ENCODE measurements around the gene TACC3.

The TACC3 gene

DNA sequence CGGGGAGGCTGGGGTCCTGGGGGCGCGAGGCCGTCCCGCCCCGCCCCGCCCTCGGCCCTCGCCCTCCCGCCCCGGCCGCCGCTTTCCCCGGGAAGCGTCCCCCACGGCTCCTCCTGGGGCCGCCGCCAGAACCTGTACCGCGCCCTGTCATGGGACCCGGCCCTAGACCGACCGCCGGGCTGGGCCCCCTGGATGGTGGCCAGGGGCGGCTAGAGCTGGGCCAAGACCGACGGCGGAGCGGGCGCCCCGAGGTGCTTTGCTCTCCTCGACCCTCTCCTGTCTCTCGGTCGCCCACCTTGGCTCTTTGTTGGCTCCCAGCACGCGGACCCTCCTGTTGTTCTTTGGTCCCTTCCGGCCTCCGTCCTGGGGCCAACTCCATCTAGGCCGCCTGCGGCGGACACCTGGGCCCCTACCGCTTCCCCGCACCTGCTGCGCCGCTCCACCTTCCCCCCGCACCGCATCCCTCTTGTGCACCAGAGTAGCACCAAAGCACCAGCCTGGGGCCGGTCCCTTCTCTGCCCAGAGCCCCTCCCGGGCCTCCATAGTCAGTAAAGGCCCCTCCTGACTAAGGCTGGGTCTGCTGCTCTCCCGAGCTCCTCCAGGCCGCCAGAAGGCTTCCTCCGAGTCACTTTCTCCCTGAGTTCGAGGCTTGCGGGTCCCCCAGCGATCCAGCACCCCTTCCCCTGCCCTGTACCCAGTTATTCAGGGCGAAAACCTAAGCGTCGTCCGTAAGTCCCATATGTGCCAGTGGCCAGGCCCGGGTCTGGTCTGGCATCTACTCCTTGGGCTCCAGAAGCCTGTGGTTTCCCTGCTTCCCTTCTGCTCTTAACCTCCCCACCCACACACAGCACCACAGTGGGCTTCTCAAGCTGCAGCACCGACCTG is 587 bp downstream of the TACC3 start:
- DNase-seq (ENCODE audit: extremely low spot score, insufficient read length, low read depth) = no peak
- FAIRE-seq = no peak

DNA sequence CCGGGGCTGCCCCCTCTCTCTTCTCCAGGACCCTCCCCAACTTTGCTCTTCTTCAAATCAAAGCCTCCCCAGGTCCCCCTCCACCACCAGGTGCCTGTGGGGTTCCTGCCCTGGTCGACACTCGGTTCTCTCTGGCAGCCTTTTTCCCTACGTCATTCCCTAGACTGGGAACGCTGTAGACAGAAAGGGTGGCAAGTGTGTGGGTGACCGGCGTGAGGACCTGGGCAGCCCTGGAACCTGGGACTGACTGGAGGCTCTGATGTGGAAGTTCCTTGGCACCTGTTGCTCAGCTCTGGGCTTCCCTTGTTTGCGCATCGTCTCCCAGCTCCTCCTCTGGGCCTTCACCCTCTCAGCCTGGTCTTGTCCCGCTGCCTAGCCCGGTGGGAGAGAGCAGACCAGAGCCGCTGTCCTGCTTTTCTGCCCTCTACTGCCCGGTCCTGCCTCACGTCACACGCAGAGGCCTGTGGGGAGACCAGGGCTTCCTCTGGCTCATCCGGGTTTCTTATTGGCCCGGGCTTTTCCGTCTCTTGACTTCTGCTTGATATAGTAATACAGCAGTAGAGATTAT is 1.3 kb downstream of the TACC3 start:
- DNase-seq (ENCODE audit: extremely low spot score, insufficient read length, low read depth) (no peak), FAIRE-seq (no peak)

DNA sequence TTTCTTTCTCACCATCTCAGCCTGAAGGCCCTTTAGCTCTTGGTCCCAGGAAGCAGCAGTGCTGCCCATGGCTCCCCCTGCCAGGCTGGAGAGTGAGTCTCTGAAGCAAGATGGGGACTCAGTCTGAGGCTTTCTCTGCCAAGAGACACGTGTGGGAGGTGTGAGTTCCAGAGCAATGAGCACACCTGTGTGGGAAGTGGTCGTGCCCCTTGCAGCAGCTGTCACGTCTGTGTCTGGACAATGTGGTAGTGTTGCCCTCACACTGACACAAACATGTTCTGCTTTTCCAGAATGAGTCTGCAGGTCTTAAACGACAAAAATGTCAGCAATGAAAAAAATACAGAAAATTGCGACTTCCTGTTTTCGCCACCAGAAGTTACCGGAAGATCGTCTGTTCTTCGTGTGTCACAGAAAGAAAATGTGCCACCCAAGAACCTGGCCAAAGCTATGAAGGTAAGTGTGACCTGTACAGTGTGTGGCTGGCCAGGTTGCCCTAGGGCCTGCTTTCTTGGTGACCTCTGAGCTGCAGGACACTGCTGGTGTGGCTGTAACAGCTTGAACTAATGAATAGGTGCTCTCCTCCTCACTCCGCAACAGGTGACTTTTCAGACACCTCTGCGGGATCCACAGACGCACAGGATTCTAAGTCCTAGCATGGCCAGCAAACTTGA is 1.9 kb downstream of the TACC3 start:
- FAIRE-seq = peak; percentile 86

DNA sequence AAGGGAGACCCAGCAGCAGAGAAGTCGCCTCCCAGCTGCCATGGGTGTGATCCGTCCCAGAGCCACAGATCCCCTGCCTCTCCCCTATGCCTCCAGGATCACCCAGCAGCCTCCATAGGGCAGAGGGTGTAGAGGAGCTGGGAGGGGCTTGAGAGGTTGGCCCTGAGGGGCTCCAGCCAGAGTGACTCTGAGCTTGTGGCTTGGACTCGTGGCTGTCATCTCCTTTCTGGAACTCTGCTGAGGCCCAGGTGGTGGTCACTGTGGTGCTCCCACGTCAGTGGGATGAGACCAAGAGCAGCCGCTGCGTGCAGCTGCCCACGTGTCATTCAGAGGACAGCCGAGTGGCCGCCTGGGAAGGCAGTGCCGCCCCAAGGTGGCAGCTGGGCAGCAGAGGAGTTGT is 4.2 kb downstream of the TACC3 start:
- DNase-seq (ENCODE audit: extremely low spot score, insufficient read length, low read depth) (no peak), FAIRE-seq (no peak)

More for the DNA sequence above, 1.9 kb downstream of the TACC3 start:
- DNase-seq (ENCODE audit: extremely low spot score, insufficient read length, low read depth) = no peak

DNA sequence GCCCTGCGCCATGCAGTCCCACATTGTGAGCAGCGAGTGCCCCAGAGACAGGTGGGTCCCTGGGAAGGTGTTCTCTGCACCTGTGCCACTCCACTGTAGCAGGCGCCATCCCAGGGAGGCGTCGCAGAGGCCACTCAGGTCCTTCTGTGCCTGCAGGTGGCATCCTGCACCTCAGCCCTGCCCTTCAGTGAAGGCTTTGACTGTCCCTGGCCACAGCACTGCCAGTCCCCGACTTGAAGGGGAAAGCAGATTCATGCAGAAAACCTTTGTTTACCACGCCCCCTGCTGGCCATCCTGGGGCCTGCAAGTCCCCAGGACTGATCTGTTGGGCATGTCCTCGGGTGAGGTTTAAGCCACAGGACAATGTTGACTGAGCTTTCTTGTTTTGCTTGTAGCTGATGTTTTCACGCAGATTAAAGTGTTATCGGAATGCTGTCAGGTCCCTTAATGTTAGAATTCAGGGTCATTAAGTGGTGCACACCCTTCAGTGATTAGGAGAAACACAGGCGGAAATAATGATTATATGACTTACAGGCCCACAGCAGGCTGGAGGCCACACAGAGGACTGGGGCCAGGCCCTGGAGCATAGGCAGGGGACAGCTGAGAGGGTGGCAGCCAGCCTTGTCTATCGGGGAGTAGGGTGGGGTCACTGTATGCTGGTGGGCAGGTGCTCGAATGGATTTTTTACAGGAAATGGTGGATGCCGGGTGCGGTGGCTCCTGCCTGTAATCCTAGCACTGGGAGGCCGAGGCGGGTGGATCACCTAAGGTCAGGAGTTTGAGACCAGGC is 5.0 kb downstream of the TACC3 start:
- no peak for DNase-seq (ENCODE audit: extremely low spot score, insufficient read length, low read depth)
- peak; percentile 94 for FAIRE-seq

DNA sequence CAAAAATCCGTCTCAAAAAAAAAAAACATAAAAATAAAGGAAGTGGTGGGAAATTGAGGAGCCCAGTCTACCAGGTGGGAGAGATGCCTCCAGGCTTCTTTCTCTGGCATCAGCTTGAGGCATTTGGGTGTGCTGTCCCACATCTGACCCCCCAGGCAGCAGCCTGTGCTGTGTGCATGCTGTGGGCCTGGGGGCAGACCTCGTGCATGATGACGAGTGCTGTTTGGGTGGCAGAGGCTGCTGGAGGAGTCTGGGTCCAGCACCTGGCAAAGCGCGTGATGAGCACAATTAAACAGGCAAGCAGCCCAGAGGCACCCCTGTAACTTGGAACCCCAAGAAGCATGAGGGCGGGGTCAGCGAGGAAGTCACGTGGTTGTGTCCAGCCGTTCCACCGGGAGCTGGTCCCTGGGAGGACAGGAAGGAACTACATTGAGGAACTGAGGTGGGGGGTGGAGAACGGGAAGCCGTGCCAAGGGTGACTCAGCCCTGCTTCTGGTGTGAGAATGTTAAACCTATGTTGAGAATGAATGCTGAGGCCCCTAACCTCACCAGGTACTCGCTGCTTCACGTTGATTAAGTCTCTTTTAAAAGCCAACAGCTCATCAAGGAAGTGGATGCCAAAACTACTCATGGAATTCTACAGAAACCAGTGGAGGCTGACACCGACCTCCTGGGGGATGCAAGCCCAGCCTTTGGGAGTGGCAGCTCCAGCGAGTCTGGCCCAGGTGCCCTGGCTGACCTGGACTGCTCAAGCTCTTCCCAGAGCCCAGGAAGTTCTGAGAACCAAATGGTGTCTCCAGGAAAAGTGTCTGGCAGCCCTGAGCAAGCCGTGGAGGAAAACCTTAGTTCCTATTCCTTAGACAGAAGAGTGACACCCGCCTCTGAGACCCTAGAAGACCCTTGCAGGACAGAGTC is 6.1 kb downstream of the TACC3 start:
- no peak for DNase-seq (ENCODE audit: extremely low spot score, insufficient read length, low read depth)
- no peak for FAIRE-seq

DNA sequence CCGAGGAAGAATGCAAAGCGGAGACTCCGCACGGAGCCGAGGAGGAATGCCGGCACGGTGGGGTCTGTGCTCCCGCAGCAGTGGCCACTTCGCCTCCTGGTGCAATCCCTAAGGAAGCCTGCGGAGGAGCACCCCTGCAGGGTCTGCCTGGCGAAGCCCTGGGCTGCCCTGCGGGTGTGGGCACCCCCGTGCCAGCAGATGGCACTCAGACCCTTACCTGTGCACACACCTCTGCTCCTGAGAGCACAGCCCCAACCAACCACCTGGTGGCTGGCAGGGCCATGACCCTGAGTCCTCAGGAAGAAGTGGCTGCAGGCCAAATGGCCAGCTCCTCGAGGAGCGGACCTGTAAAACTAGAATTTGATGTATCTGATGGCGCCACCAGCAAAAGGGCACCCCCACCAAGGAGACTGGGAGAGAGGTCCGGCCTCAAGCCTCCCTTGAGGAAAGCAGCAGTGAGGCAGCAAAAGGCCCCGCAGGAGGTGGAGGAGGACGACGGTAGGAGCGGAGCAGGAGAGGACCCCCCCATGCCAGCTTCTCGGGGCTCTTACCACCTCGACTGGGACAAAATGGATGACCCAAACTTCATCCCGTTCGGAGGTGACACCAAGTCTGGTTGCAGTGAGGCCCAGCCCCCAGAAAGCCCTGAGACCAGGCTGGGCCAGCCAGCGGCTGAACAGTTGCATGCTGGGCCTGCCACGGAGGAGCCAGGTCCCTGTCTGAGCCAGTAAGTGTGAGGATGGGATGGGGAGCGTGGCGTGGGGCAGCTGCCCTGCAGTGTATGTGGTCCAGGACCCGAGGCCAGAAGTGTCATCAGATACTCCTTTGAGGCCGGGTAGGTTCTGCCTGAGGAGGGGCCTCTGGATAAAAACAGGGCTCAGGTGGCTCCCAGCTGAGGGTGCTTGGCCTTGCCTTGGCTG is 7.0 kb downstream of the TACC3 start:
- no peak for FAIRE-seq
- no peak for DNase-seq (ENCODE audit: extremely low spot score, insufficient read length, low read depth)

DNA sequence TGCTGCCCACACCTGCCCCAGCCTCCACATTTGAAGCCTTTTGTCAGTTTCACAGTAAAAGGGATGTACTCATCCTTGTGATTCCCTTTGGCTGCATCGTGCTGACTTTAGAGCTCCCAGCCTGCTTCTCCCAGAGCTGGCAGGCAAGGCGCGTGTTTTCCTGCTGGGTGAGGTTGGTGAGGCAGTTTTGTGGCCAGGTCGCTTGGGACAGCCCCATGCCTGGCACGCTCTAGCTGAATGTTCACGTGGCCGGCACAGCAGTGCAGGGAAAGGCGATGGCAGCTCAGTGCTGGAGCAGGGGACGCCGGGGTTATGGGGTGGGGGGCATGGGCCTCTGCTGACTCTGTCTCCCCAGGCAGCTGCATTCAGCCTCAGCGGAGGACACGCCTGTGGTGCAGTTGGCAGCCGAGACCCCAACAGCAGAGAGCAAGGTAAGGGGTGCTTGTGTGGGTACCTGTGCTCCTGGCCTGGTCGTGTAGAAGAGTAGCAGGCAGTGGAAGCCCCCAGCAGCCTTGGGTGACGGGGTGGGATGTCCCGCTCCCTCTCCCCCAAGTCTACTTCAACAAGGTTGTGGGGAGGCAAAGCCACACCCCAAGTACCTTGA is 9.3 kb downstream of the TACC3 start:
- DNase-seq (ENCODE audit: extremely low spot score, insufficient read length, low read depth) = no peak
- FAIRE-seq = no peak

DNA sequence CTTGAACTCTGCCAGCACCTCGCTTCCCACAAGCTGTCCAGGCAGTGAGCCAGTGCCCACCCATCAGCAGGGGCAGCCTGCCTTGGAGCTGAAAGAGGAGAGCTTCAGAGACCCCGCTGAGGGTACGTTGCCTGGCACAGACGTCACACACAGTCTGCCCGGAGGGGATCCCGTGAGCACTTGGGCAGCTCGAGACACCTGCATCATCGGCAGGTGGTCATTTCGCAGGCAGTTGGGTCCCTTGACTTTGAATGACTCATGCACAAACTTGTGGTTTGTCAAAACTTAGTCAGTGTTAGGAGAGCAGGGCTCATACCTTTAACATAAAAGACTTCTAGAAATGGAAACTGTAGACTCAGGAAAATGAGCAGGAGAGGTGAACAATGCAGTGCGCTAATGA is 9.9 kb downstream of the TACC3 start:
- DNase-seq (ENCODE audit: extremely low spot score, insufficient read length, low read depth) = no peak
- FAIRE-seq = no peak

DNA sequence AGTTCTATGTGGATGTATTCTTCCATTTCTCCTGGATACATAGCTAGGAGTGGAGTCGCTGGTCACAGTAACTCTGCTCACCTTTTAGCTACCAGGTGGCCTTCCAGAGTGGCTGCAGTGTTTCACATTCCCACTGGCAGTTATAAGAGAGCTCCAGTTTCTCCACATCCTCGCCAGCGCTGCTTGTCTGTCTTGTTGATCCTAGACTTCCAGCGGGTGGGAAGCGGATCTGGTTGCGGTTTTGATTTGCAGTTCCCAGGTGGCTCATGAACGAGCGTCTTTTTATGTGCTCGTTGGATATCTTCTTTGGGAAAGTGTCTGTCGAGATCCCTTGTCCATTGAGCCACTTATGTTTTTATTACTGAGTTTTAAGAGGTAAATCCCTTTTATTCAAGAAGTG is 11.6 kb downstream of the TACC3 start:
- no peak for FAIRE-seq
- no peak for DNase-seq (ENCODE audit: extremely low spot score, insufficient read length, low read depth)

DNA sequence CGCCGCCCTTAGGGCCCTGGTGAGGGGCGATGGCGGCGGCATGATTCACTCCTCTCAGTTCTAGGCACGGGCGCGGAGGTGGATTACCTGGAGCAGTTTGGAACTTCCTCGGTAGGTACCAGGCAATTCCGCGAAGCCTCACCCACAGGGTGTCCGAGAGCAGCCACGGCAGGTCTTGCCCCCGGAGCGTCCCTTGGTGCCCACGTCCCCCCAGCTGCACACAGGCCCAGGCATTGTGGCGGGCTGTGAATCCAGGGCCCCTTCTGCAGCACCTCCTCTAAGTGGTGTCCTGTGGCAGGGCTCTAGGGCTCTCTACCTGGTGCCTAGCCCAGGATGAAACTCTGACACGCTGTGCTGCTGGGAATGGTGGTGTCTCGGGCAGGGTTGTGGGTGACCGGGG is 13.9 kb downstream of the TACC3 start:
- FAIRE-seq = no peak
- DNase-seq (ENCODE audit: extremely low spot score, insufficient read length, low read depth) = no peak

DNA sequence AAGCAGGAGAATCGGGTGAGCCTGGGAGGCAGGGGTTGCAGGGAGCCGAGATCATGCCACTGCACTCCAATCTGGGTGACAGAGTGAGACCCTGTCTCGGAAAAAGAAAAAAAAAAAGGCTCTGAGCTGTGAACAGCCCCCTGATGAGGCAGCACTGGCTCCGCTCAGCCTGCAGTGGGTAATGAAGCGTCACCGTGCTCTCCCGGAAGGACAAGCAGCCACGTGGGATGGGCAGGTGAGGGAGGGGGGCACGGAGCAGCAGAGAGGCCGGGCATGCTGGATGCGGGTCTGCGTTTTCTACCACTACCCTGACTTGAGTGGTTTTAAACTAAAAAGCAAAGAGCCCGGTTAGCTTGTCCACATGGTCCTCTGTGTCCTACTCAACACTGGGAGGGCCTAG is 15.5 kb downstream of the TACC3 start:
- DNase-seq (ENCODE audit: extremely low spot score, insufficient read length, low read depth) (no peak), FAIRE-seq (no peak)

DNA sequence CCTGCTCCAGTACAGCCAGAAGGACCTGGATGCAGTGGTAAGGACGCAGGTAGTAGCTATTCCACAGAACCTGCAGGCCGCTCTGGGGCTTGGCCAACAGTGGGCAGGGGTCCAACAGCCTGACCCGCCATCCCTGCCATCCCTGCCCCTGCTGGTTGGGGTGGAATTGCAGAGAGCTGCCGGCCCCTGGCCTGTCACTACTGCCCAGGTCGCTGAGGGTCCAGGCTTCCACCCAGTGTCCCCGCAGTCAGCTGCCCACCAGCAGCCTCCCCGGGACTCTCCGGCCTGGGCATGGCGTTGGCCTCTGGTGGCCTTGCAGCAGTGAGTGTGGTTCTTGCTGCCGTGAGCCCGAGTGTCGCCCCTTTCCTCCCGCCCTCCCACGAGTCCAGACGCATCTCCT is 16.3 kb downstream of the TACC3 start:
- DNase-seq (ENCODE audit: extremely low spot score, insufficient read length, low read depth) = no peak
- FAIRE-seq = no peak

DNA sequence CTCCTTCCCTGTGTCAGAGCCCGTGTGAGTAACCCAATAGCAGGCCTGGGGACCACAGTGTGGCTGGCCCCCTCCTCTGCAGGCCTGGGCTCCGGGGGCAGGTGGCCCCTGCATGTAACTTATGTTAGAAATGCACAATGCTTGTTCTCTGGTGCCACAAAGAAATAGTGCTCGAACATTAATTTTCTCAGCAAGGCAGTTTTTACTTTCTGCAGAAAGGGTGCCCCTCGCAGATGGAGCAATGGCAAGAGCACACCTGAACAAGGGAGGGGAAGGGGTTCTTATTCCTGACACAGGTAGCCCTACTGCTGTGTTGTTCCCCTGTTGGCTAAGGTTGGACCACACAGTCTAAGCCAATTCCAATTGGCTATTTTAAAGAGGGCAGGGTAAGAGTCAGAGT is 17.1 kb downstream of the TACC3 start:
- FAIRE-seq (no peak), DNase-seq (ENCODE audit: extremely low spot score, insufficient read length, low read depth) (no peak)

DNA sequence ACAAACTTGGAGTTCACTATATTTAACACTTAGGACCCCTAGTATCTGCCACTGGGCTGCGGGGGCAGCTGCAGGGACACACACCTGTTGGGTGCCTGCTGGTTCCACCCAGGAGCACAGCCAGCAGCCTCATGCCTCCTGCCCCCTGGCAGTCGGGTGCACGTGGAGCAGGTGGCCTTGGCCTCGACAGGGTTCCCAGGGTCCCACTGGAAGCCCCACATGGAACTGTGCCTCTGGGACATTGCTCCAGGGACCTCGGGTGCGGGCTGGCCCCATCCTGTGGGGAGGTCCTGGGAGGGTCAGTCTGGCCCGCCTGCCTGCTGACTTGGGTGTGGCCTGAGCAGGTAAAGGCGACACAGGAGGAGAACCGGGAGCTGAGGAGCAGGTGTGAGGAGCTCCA is 18.0 kb downstream of the TACC3 start:
- DNase-seq (ENCODE audit: extremely low spot score, insufficient read length, low read depth) (no peak), FAIRE-seq (no peak)

DNA sequence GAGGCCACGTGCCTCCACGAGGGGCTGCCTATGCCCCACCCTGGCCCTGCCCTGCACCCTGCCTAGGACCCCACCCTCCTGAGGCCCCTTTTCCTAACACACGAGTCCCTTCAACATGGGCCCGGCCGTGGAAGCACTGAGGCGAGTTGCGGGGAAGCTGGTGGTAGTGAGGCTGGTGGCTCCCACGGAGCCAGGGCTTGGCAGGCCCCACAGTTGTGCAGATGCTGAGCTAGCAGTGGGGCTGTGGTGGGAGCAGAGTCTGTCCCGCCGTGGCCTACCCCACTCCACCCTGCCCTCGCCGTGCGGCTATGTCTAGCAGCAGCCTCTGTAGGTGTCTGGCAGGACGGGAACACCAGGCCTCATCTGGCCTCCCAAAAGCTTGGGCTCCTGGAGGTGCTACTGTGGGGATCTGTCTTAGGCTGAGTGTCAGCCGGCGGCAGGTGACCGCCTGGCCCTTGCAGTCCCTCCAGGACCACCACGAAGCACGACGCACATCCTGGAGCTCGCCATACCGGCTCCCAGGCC is 18.8 kb downstream of the TACC3 start:
- DNase-seq (ENCODE audit: extremely low spot score, insufficient read length, low read depth) = no peak
- no peak for FAIRE-seq

DNA sequence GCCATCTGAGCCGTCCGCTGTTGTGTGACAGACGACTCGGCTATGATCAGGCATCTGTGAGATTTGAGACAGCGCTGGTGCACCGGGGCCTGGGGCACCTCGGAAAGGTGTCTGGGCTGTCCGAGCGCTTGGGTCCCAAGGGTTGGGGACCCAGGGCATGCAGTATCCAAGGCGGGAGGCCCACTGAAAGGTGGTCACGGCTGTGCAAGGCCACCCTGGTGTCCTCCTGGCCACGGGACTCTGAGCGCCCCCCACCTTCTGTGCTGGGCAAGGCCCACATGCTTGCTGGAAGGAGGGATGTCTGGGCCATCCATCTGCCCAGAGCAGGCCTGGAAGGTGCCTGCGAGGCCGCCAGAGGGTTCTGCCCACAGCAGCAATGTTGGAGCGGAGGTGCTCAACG is 19.9 kb downstream of the TACC3 start:
- FAIRE-seq = no peak

DNA sequence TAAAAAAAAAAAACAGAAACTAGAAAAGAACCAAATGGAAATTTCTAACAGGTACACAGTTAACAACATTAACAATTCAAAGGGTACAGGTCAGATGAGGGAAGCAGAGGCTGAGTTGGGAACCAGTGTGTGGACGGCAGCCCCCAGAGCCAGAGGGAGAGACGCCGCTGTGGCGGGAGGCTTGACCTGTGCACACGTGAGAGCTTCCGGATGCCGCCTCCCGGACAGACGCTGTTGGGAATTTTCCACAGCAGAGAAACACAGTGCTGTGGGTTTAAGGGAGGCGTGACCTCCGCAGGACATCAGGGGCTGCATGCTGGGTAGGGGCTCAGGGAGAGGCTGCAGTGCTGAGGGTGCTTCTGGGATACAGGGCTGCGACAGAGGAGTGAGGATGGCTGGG is 22.2 kb downstream of the TACC3 start:
- no peak for FAIRE-seq
- DNase-seq (ENCODE audit: extremely low spot score, insufficient read length, low read depth) = no peak

More for the DNA sequence above, 19.9 kb downstream of the TACC3 start:
- no peak for DNase-seq (ENCODE audit: extremely low spot score, insufficient read length, low read depth)
